Neural cell (in vitro differentiated cells): ENCODE data around the gene IGF2BP2. TPM values are rescaled to one million over a fixed set of nuclear protein-coding genes. Genes with fewer than 3 reads are reported as not detected.

Experiments
- H2AFZ ChIP-seq: fragments of 200-600, 300-800 bp; sonication (generic), shearing (Covaris generic); 2 replicates; pipeline ENCODE4 v1.6.0; 2014; ENCODE audit warnings: low read depth, mild to moderate bottlenecking, antibody characterized with exemption, low read length, moderate library complexity
- H3F3A ChIP-seq: fragments of 200-600 bp; shearing (Covaris generic); 2 replicates; pipeline ENCODE4 v1.6.1; 2016; ENCODE audit warnings: mild to moderate bottlenecking, moderate library complexity, mixed read lengths, antibody characterized with exemption, low read length; ENCODE audit not compliant: insufficient read depth, poor library complexity, severe bottlenecking
- H3K27ac ChIP-seq: fragments of 200-600, 300-800 bp; sonication (generic), shearing (Covaris generic); 2 replicates; pipeline ENCODE4 v1.5.1; 2014; ENCODE audit warnings: mild to moderate bottlenecking, low read length, moderate library complexity
- H3K27me3 ChIP-seq: fragments of 300-800, 200-600 bp; sonication (generic), shearing (Covaris generic); 2 replicates; pipeline ENCODE4 v1.6.0; 2014; ENCODE audit warnings: mild to moderate bottlenecking, low read depth, low read length, moderate library complexity; ENCODE audit not compliant: insufficient read depth
- H3K36me3 ChIP-seq: fragments of 300-800, 200-600 bp; sonication (generic), shearing (Covaris generic); 2 replicates; pipeline ENCODE4 v1.5.1; 2014; ENCODE audit warnings: mild to moderate bottlenecking, antibody characterized with exemption, low read length, moderate library complexity; ENCODE audit not compliant: insufficient read depth
- H3K4me2 ChIP-seq: fragments of 300-800, 200-600 bp; sonication (generic), shearing (Covaris generic); 2 replicates; pipeline ENCODE4 v1.6.0; 2014; ENCODE audit warnings: mild to moderate bottlenecking, low read length
- H3K4me3 ChIP-seq: fragments of 300-800, 200-600 bp; sonication (generic), shearing (Covaris generic); 2 replicates; pipeline ENCODE4 v1.5.1; 2014; ENCODE audit warnings: mild to moderate bottlenecking, low read length, moderate library complexity
- H3K79me2 ChIP-seq: fragments of 200-600 bp; shearing (Covaris generic); replicated peaks from 2 replicates; pipeline ENCODE4 v1.6.0; 2014; ENCODE audit warnings: mild to moderate bottlenecking, low read length, moderate library complexity; ENCODE audit not compliant: insufficient read depth
- H3K9ac ChIP-seq: fragments of 300-800, 200-600 bp; sonication (generic), shearing (Covaris generic); 2 replicates; pipeline ENCODE4 v1.6.1; 2016; ENCODE audit warnings: mild to moderate bottlenecking, low read length, mixed read lengths
- H3K9me2 ChIP-seq: fragments of 200-600 bp; shearing (Covaris generic); 2 replicates; pipeline ENCODE4 v1.6.1; 2016; ENCODE audit warnings: mild to moderate bottlenecking, low read length, mixed read lengths; ENCODE audit not compliant: insufficient read depth
- H3K9me3 ChIP-seq: fragments of 200-600, 300-800 bp; sonication (generic), shearing (Covaris generic); 2 replicates; pipeline ENCODE4 v1.6.1; 2016; ENCODE audit warnings: mild to moderate bottlenecking, mixed run types, low read length, moderate library complexity, mixed read lengths
- H4K20me1 ChIP-seq: fragments of 200-600 bp; shearing (Covaris generic); 2 replicates; pipeline ENCODE4 v1.6.1; 2016; ENCODE audit warnings: mild to moderate bottlenecking, mixed run types; ENCODE audit not compliant: insufficient read depth
- EP300 ChIP-seq: fragments of 450-650 bp; conservative IDR thresholded peaks from 2 replicates; pipeline ENCODE4 v1.6.1; 2014; ENCODE audit warnings: antibody characterized with exemption, mild to moderate bottlenecking, moderate library complexity; ENCODE audit not compliant: poor library complexity, severe bottlenecking
- EZH2 ChIP-seq: fragments of 200-600, 300-800 bp; shearing (Covaris generic), sonication (generic); IDR thresholded peaks from 2 replicates; pipeline ENCODE4 v1.6.1; 2014; ENCODE audit warnings: antibody characterized with exemption, low read length, borderline replicate concordance, mild to moderate bottlenecking; ENCODE audit not compliant: insufficient read depth, poor library complexity, severe bottlenecking
- MXI1 ChIP-seq: fragments of 450-650 bp; conservative IDR thresholded peaks from 2 replicates; pipeline ENCODE4 v1.6.1; 2014; ENCODE audit warnings: antibody characterized with exemption, mild to moderate bottlenecking; ENCODE audit not compliant: poor library complexity, severe bottlenecking
- POLR2AphosphoS5 ChIP-seq: IDR thresholded peaks from 2 replicates; pipeline ENCODE4 v1.6.1; 2012
- RAD21 ChIP-seq: fragments of 450-650 bp; conservative IDR thresholded peaks from 2 replicates; pipeline ENCODE4 v1.6.1; 2014; ENCODE audit warnings: antibody characterized with exemption, mild to moderate bottlenecking, moderate library complexity
- REST ChIP-seq: IDR thresholded peaks from 2 replicates; pipeline ENCODE4 v1.6.1; 2012; ENCODE audit warnings: borderline replicate concordance
- SMC3 ChIP-seq: fragments of 450-650 bp; conservative IDR thresholded peaks from 2 replicates; pipeline ENCODE4 v1.6.1; 2014; ENCODE audit warnings: antibody characterized with exemption, mild to moderate bottlenecking, moderate library complexity; ENCODE audit not compliant: poor library complexity
- TAF1 ChIP-seq: IDR thresholded peaks from 2 replicates; pipeline ENCODE4 v1.6.1; 2012; ENCODE audit warnings: low read depth
- polyA plus RNA-seq: library from polyadenylated mRNA; depleted of rRNA; stranded (reverse); fragments of >200 nt; gene quantifications from 2 replicates; pipeline ENCODE4 v1.2.3, GENCODE V29; 2014
- TF ChIP-seq, protein P1 (sequence below): fragments of 450-650 bp; IDR thresholded peaks from 2 replicates; pipeline ENCODE4 v1.5.1; 2014; ENCODE audit warnings: antibody characterized with exemption, mild to moderate bottlenecking, moderate library complexity; ENCODE audit not compliant: poor library complexity, severe bottlenecking

IGF2BP2 gene
- polyA plus RNA-seq, 1 donor from 2014 or later, result 46.6 TPM

DNA sequence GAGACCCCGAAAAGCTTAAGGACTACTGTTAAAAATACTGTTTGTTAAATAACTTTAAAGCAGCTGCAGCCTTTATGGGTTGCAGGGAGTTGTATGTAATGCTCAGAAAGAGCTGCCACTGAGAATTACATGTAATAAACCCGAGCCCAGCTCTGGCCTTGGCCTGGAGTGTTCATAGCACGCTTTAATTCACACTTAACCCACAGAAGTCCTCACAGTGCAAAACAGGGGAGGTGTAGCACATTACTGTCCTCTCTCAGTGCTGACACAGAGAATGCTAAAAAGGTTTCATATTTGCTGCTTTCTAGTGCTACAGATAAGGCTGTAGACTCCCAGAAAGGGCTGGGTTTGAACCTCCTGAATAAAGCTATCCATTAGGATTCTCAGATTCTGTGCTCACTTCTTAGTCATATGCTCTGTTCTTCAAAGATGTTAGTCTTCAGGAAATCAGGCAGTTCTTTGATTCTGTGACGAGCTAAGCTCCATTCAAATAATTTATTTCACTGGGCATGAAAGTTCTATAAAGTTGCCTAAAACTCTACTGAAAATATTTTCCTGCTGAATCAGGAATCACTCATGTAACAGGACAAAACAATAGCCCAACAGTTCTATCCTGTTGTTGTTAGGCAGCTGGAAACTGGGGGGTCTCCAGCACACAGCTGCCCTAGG lies 130.7 kb downstream of the IGF2BP2 start:
- Histone ChIP-seq H2AFZ (no peak overlapping the region), H3K4me3 (no peak overlapping the region), H3F3A (peaks cover 1% of the 10 kb centered on the region), H3K79me2 (peaks cover 26% of the 10 kb centered on the region), H3K9me3 (no peaks in the 10 kb centered on the region), H3K27ac (no peak overlapping the region), H4K20me1 (no peaks in the 10 kb centered on the region), H3K9me2 (no peaks in the 10 kb centered on the region), H3K27me3 (no peaks in the 10 kb centered on the region), H3K9ac (no peak overlapping the region), H3K4me2 (no peak overlapping the region), H3K36me3 (no peaks in the 10 kb centered on the region)
- TF ChIP-seq EP300, result no peak
- TF ChIP-seq, protein P1, sequence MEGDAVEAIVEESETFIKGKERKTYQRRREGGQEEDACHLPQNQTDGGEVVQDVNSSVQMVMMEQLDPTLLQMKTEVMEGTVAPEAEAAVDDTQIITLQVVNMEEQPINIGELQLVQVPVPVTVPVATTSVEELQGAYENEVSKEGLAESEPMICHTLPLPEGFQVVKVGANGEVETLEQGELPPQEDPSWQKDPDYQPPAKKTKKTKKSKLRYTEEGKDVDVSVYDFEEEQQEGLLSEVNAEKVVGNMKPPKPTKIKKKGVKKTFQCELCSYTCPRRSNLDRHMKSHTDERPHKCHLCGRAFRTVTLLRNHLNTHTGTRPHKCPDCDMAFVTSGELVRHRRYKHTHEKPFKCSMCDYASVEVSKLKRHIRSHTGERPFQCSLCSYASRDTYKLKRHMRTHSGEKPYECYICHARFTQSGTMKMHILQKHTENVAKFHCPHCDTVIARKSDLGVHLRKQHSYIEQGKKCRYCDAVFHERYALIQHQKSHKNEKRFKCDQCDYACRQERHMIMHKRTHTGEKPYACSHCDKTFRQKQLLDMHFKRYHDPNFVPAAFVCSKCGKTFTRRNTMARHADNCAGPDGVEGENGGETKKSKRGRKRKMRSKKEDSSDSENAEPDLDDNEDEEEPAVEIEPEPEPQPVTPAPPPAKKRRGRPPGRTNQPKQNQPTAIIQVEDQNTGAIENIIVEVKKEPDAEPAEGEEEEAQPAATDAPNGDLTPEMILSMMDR, result no peak
- no peak for TF ChIP-seq TAF1
- no peak for TF ChIP-seq SMC3
- TF ChIP-seq EZH2, result no peak
- TF ChIP-seq RAD21, result no peak
- no peak for TF ChIP-seq POLR2AphosphoS5

DNA sequence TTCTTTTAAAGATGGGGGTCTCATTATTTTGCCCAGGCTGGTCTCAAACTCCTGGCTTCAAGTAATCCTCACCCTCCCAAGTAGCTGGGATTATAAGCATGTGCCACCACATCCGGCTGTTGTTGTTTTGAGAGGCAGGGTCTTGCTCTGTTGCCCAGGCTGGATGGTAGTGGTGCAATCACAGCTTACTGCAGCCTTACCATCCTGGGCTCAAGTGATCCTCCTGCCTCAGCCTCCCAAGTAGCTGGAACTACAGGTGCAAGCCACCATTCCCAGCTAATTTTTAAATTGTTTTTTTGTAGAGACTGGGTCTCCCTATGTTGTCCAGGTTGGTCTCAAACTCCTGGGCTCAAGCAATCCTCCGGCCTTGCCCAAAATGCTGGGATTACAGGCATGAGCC lies 133.2 kb downstream of the IGF2BP2 start:
- TF ChIP-seq TAF1 (no peak), MXI1 (no peak), EP300 (no peak), REST (no peak), POLR2AphosphoS5 (no peak), SMC3 (no peak), RAD21 (no peak), EZH2 (no peak)
- TF ChIP-seq, protein P1, result no peak
- H3K27ac ChIP-seq, result no peak overlapping the region
- H3K9me2 ChIP-seq, result no peaks in the 10 kb centered on the region
- H3K9me3 ChIP-seq, result no peaks in the 10 kb centered on the region
- no peak overlapping the region for H2AFZ ChIP-seq
- H3K9ac ChIP-seq, result no peak overlapping the region
- H3K27me3 ChIP-seq, result no peaks in the 10 kb centered on the region
- H3K4me3 ChIP-seq, result no peak overlapping the region
- H3K36me3 ChIP-seq, result no peaks in the 10 kb centered on the region
- no peaks in the 10 kb centered on the region for H4K20me1 ChIP-seq
- H3F3A ChIP-seq, result no peaks in the 10 kb centered on the region
- H3K4me2 ChIP-seq, result no peak overlapping the region
- H3K79me2 ChIP-seq, result peaks cover 7% of the 10 kb centered on the region
